Gastrocnemius medialis (tissue), 4 donors: Measurements from ENCODE around the gene HIC2.

Experiments
- CTCF ChIP-seq, 5 experiments: fragments of 450-650 bp in 3 of 5; fragments of 200-600 bp in 2 of 5; sonication (generic) in 2 of 5; IDR thresholded peaks in 4 of 5; conservative IDR thresholded peaks in 1 of 5; 1 replicate in 4 of 5; 2 replicates in 1 of 5; pipeline ENCODE4 v1.5.1; 2016 to 2019; ENCODE audit warnings: antibody characterized with exemption in 5 of 5, mild to moderate bottlenecking in 3 of 5, moderate library complexity in 3 of 5
- POLR2A ChIP-seq, 2 donors: fragments of 450-650 bp; IDR thresholded peaks; one replicate each; pipeline ENCODE4 v1.6.1; 2017; ENCODE audit warnings: antibody characterized with exemption in 2 of 2, mild to moderate bottlenecking in 2 of 2, moderate library complexity in 2 of 2

- TF ChIP-seq CTCF (IDR thresholded peaks at IDR 0.05 in 4 of 5, conservative IDR thresholded peaks at IDR 0.05 in 1 of 5) (no peak), POLR2A (IDR thresholded peaks at IDR 0.05) (no peak)
These were observed 30.7 kb downstream of the HIC2 start for GRCh38 chr22:21447694-21448402.
